Astrocyte (in vitro differentiated cells and primary cell): ENCODE measurements around the gene MYL4.

Experiments
- EZH2 ChIP-seq: IDR thresholded peaks from 2 replicates; pipeline ENCODE4 v1.6.1; 2012; ENCODE audit warnings: mild to moderate bottlenecking, low read length, inconsistent platforms; ENCODE audit not compliant: insufficient read depth
- TF ChIP-seq, protein P1 (sequence below): IDR thresholded peaks from 2 replicates; pipeline ENCODE4 v1.5.1; 2011; ENCODE audit warnings: low read depth, mild to moderate bottlenecking, inconsistent platforms, low read length, moderate library complexity; ENCODE audit not compliant: insufficient read depth

DNA sequence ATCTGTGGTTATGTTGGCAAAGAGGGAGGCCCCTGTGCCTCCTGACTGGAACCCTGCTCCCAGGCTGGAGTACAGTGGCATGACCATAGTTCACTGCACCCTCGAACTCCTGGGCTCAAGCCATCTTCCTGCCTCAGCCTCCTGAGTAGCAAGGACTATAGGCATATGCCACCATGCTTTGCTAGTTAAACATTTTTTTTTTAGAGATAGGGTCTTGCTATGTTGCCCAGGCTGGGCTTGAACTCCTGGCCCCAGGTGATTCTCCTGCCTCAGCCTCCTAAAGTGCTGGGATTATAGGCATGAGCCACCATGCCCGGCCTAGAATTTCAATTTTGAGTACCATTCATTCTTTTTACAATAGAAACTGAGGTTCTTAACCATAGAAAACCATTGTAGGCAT lies 23.3 kb downstream of the MYL4 start:
- TF ChIP-seq, protein P1, sequence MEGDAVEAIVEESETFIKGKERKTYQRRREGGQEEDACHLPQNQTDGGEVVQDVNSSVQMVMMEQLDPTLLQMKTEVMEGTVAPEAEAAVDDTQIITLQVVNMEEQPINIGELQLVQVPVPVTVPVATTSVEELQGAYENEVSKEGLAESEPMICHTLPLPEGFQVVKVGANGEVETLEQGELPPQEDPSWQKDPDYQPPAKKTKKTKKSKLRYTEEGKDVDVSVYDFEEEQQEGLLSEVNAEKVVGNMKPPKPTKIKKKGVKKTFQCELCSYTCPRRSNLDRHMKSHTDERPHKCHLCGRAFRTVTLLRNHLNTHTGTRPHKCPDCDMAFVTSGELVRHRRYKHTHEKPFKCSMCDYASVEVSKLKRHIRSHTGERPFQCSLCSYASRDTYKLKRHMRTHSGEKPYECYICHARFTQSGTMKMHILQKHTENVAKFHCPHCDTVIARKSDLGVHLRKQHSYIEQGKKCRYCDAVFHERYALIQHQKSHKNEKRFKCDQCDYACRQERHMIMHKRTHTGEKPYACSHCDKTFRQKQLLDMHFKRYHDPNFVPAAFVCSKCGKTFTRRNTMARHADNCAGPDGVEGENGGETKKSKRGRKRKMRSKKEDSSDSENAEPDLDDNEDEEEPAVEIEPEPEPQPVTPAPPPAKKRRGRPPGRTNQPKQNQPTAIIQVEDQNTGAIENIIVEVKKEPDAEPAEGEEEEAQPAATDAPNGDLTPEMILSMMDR: no peak
- no peak for TF ChIP-seq EZH2
